ENCODE results near the gene ITGB5. TPM values are rescaled to one million over a fixed set of nuclear protein-coding genes. Genes with fewer than 3 reads are reported as not detected.

Gene ITGB5
- total RNA-seq, 1 experiment from 2014 or later, result 77.8 TPM

- DNase-seq (ENCODE audit: low read depth, low spot score) (no peak), ATAC-seq (no peak)
- no peak overlapping the region for H3K9ac ChIP-seq (ENCODE audit: low read length)
- H3K4me1 ChIP-seq (ENCODE audit: control insufficient read depth in 1 of 2, insufficient read depth in 2 of 2, low read length in 2 of 2), result no peaks in the 10 kb centered on the region
- CTCF ChIA-PET, result no interaction called here
- no TSS peak for BruUV-seq (replicated peaks)
- H3K4me3 ChIP-seq (replicated peaks in 1 of 2; ENCODE audit: low read depth in 1 of 2, low read length in 2 of 2), result no peak overlapping the region
- H3K9me2 ChIP-seq (ENCODE audit: insufficient read depth), result no peaks in the 10 kb centered on the region
- peaks cover 17 to 52% of the 10 kb centered on the region in 2 experiments for H3K36me3 ChIP-seq (ENCODE audit: control insufficient read depth in 1 of 2, insufficient read depth in 2 of 2, low read length in 2 of 2)
- H3K27ac ChIP-seq (ENCODE audit: low read depth, low read length), result no peak overlapping the region
- peaks cover 9% of the 10 kb centered on the region for H3K79me2 ChIP-seq (ENCODE audit: insufficient read depth, low read length)
- H3K9me3 ChIP-seq (ENCODE audit: control insufficient read depth in 1 of 2, insufficient read depth in 1 of 2, low read depth in 1 of 2, low read length in 2 of 2), result no peaks in the 10 kb centered on the region
- TF ChIP-seq SIN3A (IDR thresholded peaks at IDR 0.05; ENCODE audit: low read depth), result no peak
- TF ChIP-seq SP1 (IDR thresholded peaks at IDR 0.05; ENCODE audit: low read depth), result no peak
- intact Hi-C loops (cut with micrococcal nuclease), result no loop called here
- H2AFZ ChIP-seq (ENCODE audit: low read depth, low read length, poor library complexity, severe bottlenecking), result no peak overlapping the region
- H3K4me2 ChIP-seq (ENCODE audit: low read length), result no peak overlapping the region
- H3K27me3 ChIP-seq (ENCODE audit: insufficient read depth, low read length), result no peaks in the 10 kb centered on the region
- POLR2A ChIA-PET, result no interaction called here
- RAD21 ChIA-PET (ENCODE audit: low non-redundant PET in 1 of 2, low total read pairs in 2 of 2, uncharacterized antibody in 2 of 2, unreplicated experiment in 2 of 2), result no interaction called here
- peaks cover 2% of the 10 kb centered on the region; the same call in 1 of the 2 replicates for H4K20me1 ChIP-seq (ENCODE audit: insufficient read depth)
Observed at GRCh38 chr3:124745756-124746155, 141.4 kb downstream of the ITGB5 start.

- Histone ChIP-seq H3K4me3 (replicated peaks in 1 of 2; ENCODE audit: low read depth in 1 of 2, low read length in 2 of 2) (no peak overlapping the region), H3K27me3 (ENCODE audit: insufficient read depth, low read length) (no peaks in the 10 kb centered on the region), H2AFZ (ENCODE audit: low read depth, low read length, poor library complexity, severe bottlenecking) (no peak overlapping the region), H3K4me2 (ENCODE audit: low read length) (no peak overlapping the region), H3K4me1 (ENCODE audit: control insufficient read depth in 1 of 2, insufficient read depth in 2 of 2, low read length in 2 of 2) (no peaks in the 10 kb centered on the region), H3K9me2 (ENCODE audit: insufficient read depth) (no peaks in the 10 kb centered on the region), H4K20me1 (ENCODE audit: insufficient read depth) (peaks cover 6% of the 10 kb centered on the region), H3K79me2 (ENCODE audit: insufficient read depth, low read length) (peaks cover 53% of the 10 kb centered on the region), H3K9ac (ENCODE audit: low read length) (no peak overlapping the region), H3K36me3 (ENCODE audit: control insufficient read depth in 1 of 2, insufficient read depth in 2 of 2, low read length in 2 of 2) (peaks cover 57 to 77% of the 10 kb centered on the region in 2 experiments), H3K9me3 (ENCODE audit: control insufficient read depth in 1 of 2, insufficient read depth in 1 of 2, low read depth in 1 of 2, low read length in 2 of 2) (no peaks in the 10 kb centered on the region), H3K27ac (ENCODE audit: low read depth, low read length) (no peak overlapping the region)
- intact Hi-C loops (cut with micrococcal nuclease), result no loop called here
- CTCF ChIA-PET, result no interaction called here
- ATAC-seq (no peak), DNase-seq (ENCODE audit: low read depth, low spot score) (no peak)
- no TSS peak for BruUV-seq (replicated peaks)
- TF ChIP-seq, protein P1, sequence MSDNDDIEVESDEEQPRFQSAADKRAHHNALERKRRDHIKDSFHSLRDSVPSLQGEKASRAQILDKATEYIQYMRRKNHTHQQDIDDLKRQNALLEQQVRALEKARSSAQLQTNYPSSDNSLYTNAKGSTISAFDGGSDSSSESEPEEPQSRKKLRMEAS (IDR thresholded peaks at IDR 0.05), result no peak
- TF ChIP-seq POLR2A (IDR thresholded peaks at IDR 0.05; ENCODE audit: borderline replicate concordance, extremely low read depth, insufficient read depth, insufficient read length) (no peak), SIN3A (IDR thresholded peaks at IDR 0.05; ENCODE audit: low read depth) (no peak), EZH2phosphoT487 (IDR thresholded peaks at IDR 0.05; ENCODE audit: borderline replicate concordance) (no peak), FOSL1 (IDR thresholded peaks at IDR 0.05; ENCODE audit: low read depth) (no peak), CBX3 (IDR thresholded peaks at IDR 0.05; ENCODE audit: low read depth) (no peak), CTCF (IDR thresholded peaks at IDR 0.05 in 2 of 3, conservative IDR thresholded peaks at IDR 0.05 in 1 of 3; ENCODE audit: borderline replicate concordance in 1 of 3, insufficient read depth in 1 of 3, low read depth in 2 of 3, low read length in 2 of 3) (no peak), SRF (IDR thresholded peaks at IDR 0.05; ENCODE audit: low read depth) (no peak), EGR1 (IDR thresholded peaks at IDR 0.05; ENCODE audit: low read depth) (no peak), ELF1 (IDR thresholded peaks at IDR 0.05; ENCODE audit: borderline replicate concordance, low read depth) (no peak), ZFX (IDR thresholded peaks at IDR 0.05) (no peak), JUND (IDR thresholded peaks at IDR 0.05) (no peak)
- TF ChIP-seq, protein P2, sequence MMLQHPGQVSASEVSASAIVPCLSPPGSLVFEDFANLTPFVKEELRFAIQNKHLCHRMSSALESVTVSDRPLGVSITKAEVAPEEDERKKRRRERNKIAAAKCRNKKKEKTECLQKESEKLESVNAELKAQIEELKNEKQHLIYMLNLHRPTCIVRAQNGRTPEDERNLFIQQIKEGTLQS (IDR thresholded peaks at IDR 0.05), result no peak
- TF ChIP-seq, protein P3, sequence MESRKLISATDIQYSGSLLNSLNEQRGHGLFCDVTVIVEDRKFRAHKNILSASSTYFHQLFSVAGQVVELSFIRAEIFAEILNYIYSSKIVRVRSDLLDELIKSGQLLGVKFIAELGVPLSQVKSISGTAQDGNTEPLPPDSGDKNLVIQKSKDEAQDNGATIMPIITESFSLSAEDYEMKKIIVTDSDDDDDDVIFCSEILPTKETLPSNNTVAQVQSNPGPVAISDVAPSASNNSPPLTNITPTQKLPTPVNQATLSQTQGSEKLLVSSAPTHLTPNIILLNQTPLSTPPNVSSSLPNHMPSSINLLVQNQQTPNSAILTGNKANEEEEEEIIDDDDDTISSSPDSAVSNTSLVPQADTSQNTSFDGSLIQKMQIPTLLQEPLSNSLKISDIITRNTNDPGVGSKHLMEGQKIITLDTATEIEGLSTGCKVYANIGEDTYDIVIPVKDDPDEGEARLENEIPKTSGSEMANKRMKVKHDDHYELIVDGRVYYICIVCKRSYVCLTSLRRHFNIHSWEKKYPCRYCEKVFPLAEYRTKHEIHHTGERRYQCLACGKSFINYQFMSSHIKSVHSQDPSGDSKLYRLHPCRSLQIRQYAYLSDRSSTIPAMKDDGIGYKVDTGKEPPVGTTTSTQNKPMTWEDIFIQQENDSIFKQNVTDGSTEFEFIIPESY (IDR thresholded peaks at IDR 0.05; ENCODE audit: extremely low read depth, insufficient replicate concordance, low read length), result no peak
- POLR2A ChIA-PET, result no interaction called here
- RAD21 ChIA-PET (ENCODE audit: low non-redundant PET in 1 of 2, low total read pairs in 2 of 2, uncharacterized antibody in 2 of 2, unreplicated experiment in 2 of 2), result no interaction called here
Observed at GRCh38 chr3:124741027-124741426, 146.1 kb downstream of the ITGB5 start.
